Measurements from ENCODE around the gene FKBP7.
"Not testable (repeated sequence)": the region's sequence is repeated elsewhere in the genome, so short reads cannot be mapped to it uniquely, and the experiment has no call there.

Gene FKBP7

DNA sequence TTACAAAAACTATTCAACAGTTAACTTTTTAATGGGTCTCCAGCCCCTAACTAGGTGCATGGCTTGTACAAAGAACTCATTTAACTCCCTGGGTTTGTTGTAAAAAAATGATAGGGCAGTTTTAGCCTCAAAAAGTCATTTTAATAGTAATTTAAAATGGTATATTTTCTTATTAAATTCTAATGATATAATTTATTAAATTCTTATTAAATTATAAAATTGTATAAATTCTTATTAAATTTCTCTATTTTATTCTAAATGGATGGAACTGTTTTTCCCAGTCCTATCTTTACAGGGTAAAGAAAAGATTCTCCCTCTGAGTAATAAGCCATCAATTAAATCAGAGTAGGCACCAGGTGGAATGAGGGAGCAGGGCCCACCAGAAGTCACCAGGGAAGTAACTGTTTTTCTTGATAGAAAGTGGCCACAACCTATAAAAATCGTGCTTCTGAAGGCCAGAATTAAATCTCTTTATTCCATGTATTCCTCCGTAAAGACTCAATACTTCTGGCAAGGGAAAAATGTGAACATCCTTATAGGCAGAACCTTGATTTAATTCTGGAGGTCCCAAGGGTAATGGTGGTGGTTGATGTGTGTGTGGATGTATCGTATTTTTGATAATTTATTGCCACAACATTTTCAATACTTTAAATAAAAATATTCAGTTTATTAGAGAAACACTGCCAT lies 814 bp downstream of the FKBP7 start:
- H3K27me3 ChIP-seq, result no peaks in the 10 kb centered on the region
- TF ChIP-seq, protein P1, sequence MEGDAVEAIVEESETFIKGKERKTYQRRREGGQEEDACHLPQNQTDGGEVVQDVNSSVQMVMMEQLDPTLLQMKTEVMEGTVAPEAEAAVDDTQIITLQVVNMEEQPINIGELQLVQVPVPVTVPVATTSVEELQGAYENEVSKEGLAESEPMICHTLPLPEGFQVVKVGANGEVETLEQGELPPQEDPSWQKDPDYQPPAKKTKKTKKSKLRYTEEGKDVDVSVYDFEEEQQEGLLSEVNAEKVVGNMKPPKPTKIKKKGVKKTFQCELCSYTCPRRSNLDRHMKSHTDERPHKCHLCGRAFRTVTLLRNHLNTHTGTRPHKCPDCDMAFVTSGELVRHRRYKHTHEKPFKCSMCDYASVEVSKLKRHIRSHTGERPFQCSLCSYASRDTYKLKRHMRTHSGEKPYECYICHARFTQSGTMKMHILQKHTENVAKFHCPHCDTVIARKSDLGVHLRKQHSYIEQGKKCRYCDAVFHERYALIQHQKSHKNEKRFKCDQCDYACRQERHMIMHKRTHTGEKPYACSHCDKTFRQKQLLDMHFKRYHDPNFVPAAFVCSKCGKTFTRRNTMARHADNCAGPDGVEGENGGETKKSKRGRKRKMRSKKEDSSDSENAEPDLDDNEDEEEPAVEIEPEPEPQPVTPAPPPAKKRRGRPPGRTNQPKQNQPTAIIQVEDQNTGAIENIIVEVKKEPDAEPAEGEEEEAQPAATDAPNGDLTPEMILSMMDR (IDR thresholded peaks at IDR 0.05; ENCODE audit: low read depth, low read length), result no peak
- H3K9me3 ChIP-seq, result no peaks in the 10 kb centered on the region
- H3K4me1 ChIP-seq, result peaks cover 4% of the 10 kb centered on the region; the same call in 1 of the 2 replicates
- no peaks in the 10 kb centered on the region for H3K36me3 ChIP-seq
- DNase-seq, result no peak
- peak overlapping the region; percentile 92 for H3K4me3 ChIP-seq (ENCODE audit: low read depth, low read length)

- Histone ChIP-seq H3K9me3 (no peaks in the 10 kb centered on the region), H3K4me3 (ENCODE audit: low read depth, low read length) (no peak overlapping the region), H3K36me3 (no peaks in the 10 kb centered on the region), H3K27me3 (no peaks in the 10 kb centered on the region), H3K4me1 (peaks cover 4% of the 10 kb centered on the region; the same call in 1 of the 2 replicates)
- TF ChIP-seq, protein P1 (IDR thresholded peaks at IDR 0.05; ENCODE audit: low read depth, low read length), result no peak
- no peak for DNase-seq
Observed at GRCh38 chr2:178476477-178476876, 1.9 kb downstream of the FKBP7 start.

GRCh38 chr2:178474560-178474959 lies 3.8 kb downstream of the FKBP7 start:
- no peak for DNase-seq
- no peaks in the 10 kb centered on the region for H3K27me3 ChIP-seq
- H3K36me3 ChIP-seq, result no peaks in the 10 kb centered on the region
- H3K4me1 ChIP-seq, result peaks cover 2% of the 10 kb centered on the region; the same call in 1 of the 2 replicates
- H3K9me3 ChIP-seq, result no peaks in the 10 kb centered on the region
- H3K4me3 ChIP-seq (ENCODE audit: low read depth, low read length), result no peak overlapping the region
- TF ChIP-seq, protein P1 (IDR thresholded peaks at IDR 0.05; ENCODE audit: low read depth, low read length), result no peak

DNA sequence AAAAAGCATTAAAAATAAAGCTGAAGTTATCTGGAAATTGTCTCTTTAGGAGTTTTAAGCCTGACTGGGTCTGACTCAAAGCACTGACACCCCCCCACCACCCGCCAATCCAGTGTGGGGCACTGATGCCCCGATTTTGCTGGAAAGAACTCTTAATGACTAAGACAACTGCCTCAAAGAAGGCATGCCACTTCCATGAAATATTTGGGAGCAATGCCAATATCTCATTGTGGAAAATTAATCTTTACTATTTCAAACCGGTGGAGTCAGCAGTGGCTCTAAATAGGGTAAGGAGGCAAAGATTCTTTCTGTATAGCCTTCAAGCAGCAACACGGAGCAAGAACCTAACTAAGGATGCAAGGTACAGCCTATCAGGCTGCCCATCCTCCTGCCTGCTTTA lies 4.5 kb downstream of the FKBP7 start:
- Histone ChIP-seq H3K36me3 (no peaks in the 10 kb centered on the region), H3K4me3 (ENCODE audit: low read depth, low read length) (no peak overlapping the region), H3K27me3 (no peaks in the 10 kb centered on the region), H3K4me1 (no peaks in the 10 kb centered on the region), H3K9me3 (no peaks in the 10 kb centered on the region)
- TF ChIP-seq, protein P1 (IDR thresholded peaks at IDR 0.05; ENCODE audit: low read depth, low read length), result no peak
- DNase-seq, result no peak

- Histone ChIP-seq H3K27me3 (no peaks in the 10 kb centered on the region), H3K36me3 (no peaks in the 10 kb centered on the region), H3K9me3 (no peaks in the 10 kb centered on the region), H3K4me1 (no peaks in the 10 kb centered on the region), H3K4me3 (ENCODE audit: low read depth, low read length) (no peak overlapping the region)
- TF ChIP-seq, protein P1 (IDR thresholded peaks at IDR 0.05; ENCODE audit: low read depth, low read length), result no peak
- no peak for DNase-seq
Observed at GRCh38 chr2:178473373-178473772, 5.0 kb downstream of the FKBP7 start.

DNA sequence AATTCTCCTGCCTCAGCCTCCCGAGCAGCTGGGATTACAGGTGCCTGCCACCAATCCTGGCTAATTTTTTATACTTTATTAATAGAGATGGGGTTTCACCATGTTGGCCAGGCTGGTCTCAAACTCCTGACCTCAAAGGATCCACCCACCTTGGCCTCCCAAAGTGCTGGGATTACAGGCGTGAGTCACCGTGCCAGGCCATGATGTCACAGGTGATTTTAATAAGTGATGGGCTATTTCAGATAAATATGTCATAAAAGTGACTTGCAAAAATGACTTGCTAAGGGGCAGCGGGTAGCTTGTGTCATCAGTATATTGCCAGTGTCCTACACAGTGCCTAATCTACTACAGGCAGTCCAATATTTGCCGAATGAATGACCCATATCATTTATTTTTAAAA lies 7.1 kb downstream of the FKBP7 start:
- not testable (repeated sequence) for H3K4me1 ChIP-seq; H3K27me3 ChIP-seq; DNase-seq; H3K36me3 ChIP-seq; H3K4me3 ChIP-seq (ENCODE audit: low read depth, low read length); H3K9me3 ChIP-seq
